NCI-H2196 treated with DMSO at 0.1 percent for 48 hours (cell line): ENCODE data around the gene CYB561D1.

Source experiments
- DNase-seq: peaks from one replicate; lab custom pipeline; 2025; ENCODE audit not compliant: unreplicated experiment; lab: John Stamatoyannopoulos, UW

CYB561D1 gene

GRCh38 chr1:109499661-109500536 is 6.0 kb downstream of the CYB561D1 start:
- no peak for DNase-seq

DNA sequence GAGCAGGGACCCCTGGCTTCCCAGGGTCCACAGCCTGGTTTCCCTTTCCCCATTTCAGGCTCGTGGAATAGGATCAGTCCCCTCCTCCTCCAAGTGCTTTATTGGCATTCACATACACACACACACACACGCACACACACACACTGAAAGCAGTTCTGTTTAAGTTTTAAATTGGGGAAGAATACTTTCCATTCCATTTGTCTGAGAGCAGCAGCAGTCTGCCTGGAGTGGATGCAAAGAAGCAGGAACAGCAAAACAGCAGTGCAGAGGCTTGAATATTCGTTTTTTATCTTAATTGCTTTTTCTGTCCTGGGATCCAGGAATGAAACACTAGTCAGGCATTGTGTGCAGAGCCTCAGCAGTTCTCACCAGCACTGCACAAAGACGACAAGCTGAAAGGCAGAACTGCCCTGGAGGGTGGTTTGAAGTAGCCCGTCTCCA is 7.1 kb downstream of the CYB561D1 start:
- no peak for DNase-seq

- no peak for DNase-seq
Observed at GRCh38 chr1:109501644-109502363, 7.9 kb downstream of the CYB561D1 start.

DNA sequence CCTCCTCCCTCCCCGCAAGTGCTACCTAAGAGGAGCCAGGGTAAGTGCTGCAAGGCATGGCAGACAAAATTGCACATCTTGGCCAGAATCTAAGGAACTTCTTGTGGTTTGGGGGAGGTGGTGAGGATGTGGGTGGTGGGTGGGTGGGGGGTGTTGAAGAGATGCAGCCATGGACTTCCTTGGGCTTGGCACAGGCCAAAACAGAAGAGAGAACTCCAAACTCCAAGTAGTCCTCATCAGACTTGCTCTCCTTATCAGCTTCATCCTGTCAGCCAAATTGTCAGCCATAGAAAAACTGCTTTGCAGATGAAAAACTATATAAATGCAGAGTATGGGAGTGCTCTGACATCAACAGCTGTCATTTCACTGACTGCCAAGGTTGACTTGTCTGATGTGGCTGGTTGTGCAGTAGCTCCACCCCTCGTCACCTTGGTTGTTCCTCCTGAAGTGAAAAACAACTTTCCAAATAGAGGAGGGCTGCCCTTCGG is 8.5 kb downstream of the CYB561D1 start:
- DNase-seq, result no peak

- DNase-seq, result no peak
Observed at GRCh38 chr1:109503935-109504334, 10.0 kb downstream of the CYB561D1 start.

DNA sequence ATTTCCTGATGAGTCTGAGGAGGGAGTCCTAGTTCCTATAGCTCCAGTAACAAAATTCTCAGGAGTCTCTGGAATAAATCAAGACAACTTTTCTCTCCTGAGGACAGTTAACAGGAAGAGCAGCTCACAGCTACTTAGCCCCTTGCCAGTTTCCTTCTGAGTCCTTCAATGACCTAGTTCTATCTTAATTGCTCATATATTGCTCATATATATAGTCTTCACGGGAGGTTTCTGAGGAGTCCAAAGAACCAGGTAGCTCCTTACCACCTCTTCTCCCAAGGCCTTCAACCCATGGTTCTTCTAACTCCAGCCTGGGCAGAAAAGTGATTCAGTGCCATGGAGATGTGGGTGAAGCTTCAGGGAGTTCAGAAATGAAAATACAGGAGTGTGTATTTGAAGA is 11.1 kb downstream of the CYB561D1 start:
- DNase-seq, result no peak

GRCh38 chr1:109508001-109508872 is 14.3 kb downstream of the CYB561D1 start:
- DNase-seq, result no peak

DNA sequence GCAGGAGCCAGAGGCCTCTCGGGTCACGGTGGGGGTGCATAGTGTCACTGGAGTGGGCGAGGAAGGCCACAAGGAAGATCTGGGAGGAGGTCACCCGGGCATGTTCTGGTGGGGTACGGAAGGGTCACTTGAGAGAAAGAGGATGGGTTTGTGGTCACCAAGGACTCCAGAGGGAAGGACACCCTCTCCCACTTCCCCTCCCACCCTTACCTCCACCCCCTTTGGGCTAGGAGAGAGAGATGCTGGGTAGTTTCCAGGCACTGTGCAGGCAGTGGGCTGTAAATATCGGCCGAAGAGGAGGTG is 14.9 kb downstream of the CYB561D1 start:
- no peak for DNase-seq

DNA sequence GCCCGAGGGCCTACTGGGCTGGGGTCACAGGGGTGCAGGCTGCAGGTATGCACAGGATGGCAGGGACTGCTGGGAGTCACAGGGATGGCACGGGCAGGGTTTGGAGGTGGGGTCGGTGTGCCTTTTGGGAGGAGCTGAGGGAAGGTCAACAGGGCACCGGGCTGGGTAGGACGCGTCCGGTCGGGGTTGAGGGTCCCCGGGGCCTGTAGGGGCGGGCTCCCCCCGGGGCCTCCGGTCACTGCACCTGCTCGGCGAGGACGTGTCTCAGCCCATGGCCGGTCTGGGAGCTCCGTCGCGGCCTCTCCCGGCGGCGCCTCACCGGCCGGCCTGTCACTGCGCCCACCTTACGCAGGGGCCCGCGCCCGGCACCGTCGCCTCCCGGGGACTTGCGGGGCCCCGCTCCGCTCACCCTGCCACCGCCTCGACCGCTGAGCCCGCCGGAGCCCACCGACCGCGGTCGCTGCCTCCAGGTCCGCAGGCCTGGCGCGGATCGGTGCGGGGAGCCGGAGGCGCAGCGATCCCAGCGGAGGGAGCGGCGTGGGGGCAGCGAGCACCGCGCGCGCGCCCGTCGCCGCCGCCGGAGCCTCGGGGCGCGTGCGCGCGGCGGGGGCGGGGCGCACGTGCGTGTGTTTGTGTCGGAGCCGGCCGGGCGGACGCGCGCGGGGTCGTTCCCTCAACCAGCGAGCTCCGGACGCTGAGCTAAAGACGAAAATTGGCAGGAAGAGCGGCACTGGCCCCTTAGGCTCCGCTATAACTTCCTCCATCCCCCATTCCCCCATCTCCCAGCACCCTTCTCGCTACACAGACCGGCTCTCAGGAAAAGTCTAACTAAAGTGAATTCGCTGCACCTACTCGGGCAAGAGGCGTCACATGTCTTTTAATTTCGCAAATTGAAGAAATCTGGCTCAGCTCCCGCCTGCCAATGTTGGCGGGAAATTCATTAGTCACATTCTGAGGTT is 15.6 kb downstream of the CYB561D1 start, which contains the start of gene AMIGO1:
Gene AMIGO1, minus strand, starts transcription at position 552 of the 959 bp plus-strand sequence. CDS start 815 bp downstream, outside the sequence.
- peak; percentile 36 for DNase-seq

GRCh38 chr1:109513110-109513710 is 19.3 kb downstream of the CYB561D1 start:
- peak; percentile 37 for DNase-seq

GRCh38 chr1:109514846-109515245 is 21.0 kb downstream of the CYB561D1 start:
- no peak for DNase-seq

GRCh38 chr1:109516872-109517271 is 23.0 kb downstream of the CYB561D1 start:
- DNase-seq, result no peak

- DNase-seq, result no peak
Observed at GRCh38 chr1:109517337-109517736, 23.4 kb downstream of the CYB561D1 start.

DNA sequence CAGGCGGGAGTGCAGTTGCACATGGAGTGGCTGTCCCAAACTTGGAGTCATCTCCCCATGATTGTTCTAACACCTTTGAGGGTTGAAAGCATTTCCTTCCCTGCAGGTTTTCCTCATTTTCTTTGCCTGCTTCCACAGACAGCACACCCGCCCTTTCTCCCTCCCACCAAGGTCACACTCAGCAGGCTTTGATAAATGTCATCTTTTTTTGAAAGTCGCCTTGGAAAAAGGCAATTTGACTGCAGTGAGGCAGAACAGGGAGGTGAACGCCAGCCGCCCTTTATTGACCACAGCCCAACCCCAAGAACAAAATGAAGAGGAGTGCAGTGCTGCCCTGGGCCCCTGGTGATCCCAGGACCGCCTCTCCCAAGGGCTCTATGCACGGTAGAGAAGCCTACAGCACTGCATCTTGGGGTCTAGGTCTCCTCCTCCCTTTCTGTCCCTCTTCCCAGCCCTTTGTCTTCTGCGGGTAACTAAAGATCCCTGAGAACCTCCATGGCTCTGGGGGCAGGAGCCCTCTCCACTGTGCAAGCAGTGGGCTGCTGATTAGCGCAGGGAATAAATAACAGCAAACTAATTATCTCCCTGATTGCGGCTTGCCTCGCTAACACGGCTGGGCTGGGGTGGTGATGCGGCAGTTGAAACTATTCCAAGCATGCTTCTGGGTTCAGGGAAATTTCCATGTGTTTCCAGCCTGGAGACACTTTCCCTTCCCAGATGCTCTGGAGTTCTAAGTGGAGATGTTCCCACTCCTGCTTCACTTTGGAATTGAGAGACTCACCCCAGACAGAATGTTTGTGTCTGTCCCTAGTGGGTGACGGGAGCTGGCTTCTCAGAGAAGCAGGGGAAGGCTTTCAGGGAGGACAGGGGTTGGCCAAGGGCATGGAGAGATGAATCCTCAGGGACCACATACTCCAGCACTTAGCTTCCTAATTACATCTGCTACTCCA is 27.4 kb downstream of the CYB561D1 start:
- DNase-seq, result no peak

DNA sequence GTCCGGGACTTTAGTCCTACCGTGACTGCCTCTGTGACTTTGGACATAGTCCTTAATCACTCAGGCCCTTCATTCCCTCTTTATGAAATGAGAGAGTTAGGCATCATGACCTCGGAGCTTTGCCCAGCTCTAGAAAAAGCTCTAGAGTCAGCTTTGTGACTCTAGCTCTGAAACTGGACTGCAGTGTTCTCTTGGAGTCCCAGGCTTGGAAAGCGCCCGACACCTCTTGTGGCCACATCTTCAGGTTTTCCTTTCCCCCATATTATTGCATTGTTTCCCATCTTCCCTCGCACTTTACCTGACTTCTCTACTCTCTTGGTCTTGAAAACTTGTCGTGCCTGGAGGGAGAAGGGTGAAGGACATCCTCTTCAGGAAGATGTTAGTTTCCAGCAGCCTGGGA is 28.1 kb downstream of the CYB561D1 start:
- no peak for DNase-seq

DNA sequence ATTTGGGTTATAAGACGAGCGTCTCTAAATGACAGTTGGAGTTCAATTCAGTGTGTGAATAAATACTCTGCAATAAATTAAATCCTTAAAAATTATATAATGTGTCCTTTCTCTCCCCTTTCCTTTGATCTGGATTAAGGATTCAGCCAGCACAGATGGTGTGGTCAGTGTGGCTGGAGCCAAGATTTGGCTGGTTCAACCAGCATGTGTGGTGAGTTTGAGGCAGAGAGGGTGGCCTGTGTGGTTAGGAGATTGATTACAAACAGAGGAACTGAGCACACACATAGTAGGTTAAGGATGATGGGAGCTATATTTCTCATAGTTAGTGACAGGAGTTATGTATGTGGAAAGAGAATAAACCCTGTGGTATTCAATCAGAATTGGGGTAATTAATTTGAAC is 29.8 kb downstream of the CYB561D1 start:
- DNase-seq, result no peak

GRCh38 chr1:109527098-109527811 is 33.4 kb downstream of the CYB561D1 start:
- DNase-seq, result no peak
